HUES64 (cell line): ENCODE data around the gene NHLRC1.
"Not testable (repeated sequence)": the region's sequence is repeated elsewhere in the genome, so short reads cannot be mapped to it uniquely, and the experiment has no call there.

ENCODE experiments used
- H3K27ac ChIP-seq: 2 replicates; pipeline ENCODE4 v1.7.0; 2013; ENCODE audit warnings: low read depth, low read length, inconsistent platforms
- H3K27me3 ChIP-seq: 2 replicates; pipeline ENCODE4 v1.6.1; 2013; ENCODE audit warnings: mild to moderate bottlenecking, low read length; ENCODE audit not compliant: insufficient read depth
- H3K36me3 ChIP-seq: 2 replicates; pipeline ENCODE4 v1.6.1; 2013; ENCODE audit warnings: mild to moderate bottlenecking, low read length; ENCODE audit not compliant: insufficient read depth
- H3K4me1 ChIP-seq: 2 replicates; pipeline ENCODE4 v1.6.1; 2013; ENCODE audit warnings: mild to moderate bottlenecking, low read length, moderate library complexity; ENCODE audit not compliant: insufficient read depth
- H3K4me3 ChIP-seq: 2 replicates; pipeline ENCODE4 v1.5.1; 2013; ENCODE audit warnings: mild to moderate bottlenecking, low read length, moderate library complexity
- H3K9ac ChIP-seq: 2 replicates; pipeline ENCODE4 v1.6.1; 2013; ENCODE audit warnings: mild to moderate bottlenecking, low read depth, low read length
- H3K9me3 ChIP-seq: 2 replicates; pipeline ENCODE4 v1.6.1; 2013; ENCODE audit warnings: low read depth, low read length; ENCODE audit not compliant: insufficient read depth
- WGBS: fragments of 150-250, 120-280 bp; methylation state at CpG from one replicate; pipeline ENCODE4 v1.1.7; 2013; ENCODE audit warnings: missing lambda C conversion rate; 5-methylcytosine and 5-hydroxymethylcytosine counted together

NHLRC1 gene

GRCh38 chr6:18154507-18155149, 32.2 kb upstream of the NHLRC1 start, which contains the start of gene TPMT:
Gene TPMT, minus strand, starts transcription at chr6:18155077. Its CDS starts 5,950 bp downstream, at chr6:18149127.
- peak within 1 kb of the TSS; percentile 50; the same call in 1 of the 2 replicates for H3K27ac ChIP-seq
- H3K36me3 ChIP-seq, result peaks cover under 1% of the 10 kb centered on the region; the same call in 1 of the 2 replicates
- H3K9me3 ChIP-seq, result no peaks in the 10 kb centered on the region
- WGBS, result under 1% methylated on average over 34 of the region's 34 CpGs
- H3K4me1 ChIP-seq, result peaks cover 16% of the 10 kb centered on the region
- no peaks in the 10 kb centered on the region for H3K27me3 ChIP-seq
- H3K9ac ChIP-seq, result peak within 1 kb of the TSS; percentile 78
- peak within 1 kb of the TSS; percentile 91 for H3K4me3 ChIP-seq

DNA sequence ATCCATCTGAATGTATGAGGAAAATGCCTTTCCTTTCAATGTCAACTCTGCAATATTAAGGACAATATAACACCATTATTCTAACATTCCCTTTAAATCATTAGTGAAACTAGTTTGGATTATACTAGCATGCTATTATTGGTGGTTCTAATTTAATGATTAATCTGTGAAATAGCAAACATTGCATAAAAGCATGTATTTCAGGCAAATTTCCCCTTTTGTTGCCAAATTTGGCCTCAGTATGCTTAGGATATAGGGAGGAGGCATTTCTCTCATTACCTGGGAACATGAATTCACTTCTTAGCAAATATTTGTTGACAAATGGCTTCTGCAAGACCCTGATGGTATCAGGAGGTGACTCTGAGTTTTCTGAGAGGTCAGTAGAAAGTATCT, 30.8 kb upstream of the NHLRC1 start:
- Histone ChIP-seq H3K4me3 (no peak overlapping the region; the same call in 1 of the 2 replicates), H3K9ac (no peak overlapping the region), H3K27ac (no peak overlapping the region), H3K27me3 (no peaks in the 10 kb centered on the region), H3K36me3 (peaks cover 5% of the 10 kb centered on the region), H3K4me1 (peaks cover 16% of the 10 kb centered on the region), H3K9me3 (no peaks in the 10 kb centered on the region)

- peaks cover 16% of the 10 kb centered on the region for H3K4me1 ChIP-seq
- H3K9me3 ChIP-seq, result no peaks in the 10 kb centered on the region
- H3K27me3 ChIP-seq, result no peaks in the 10 kb centered on the region
- 100% methylated on average over 3 of the region's 3 CpGs for WGBS
- H3K36me3 ChIP-seq, result peaks cover 20% of the 10 kb centered on the region
- no peak overlapping the region for H3K4me3 ChIP-seq
- no peak overlapping the region for H3K9ac ChIP-seq
- H3K27ac ChIP-seq, result no peak overlapping the region
Measured at GRCh38 chr6:18151801-18152200, 29.3 kb upstream of the NHLRC1 start.

GRCh38 chr6:18151391-18151790, 28.9 kb upstream of the NHLRC1 start:
- not testable (repeated sequence) for H3K27me3 ChIP-seq, H3K9me3 ChIP-seq, H3K9ac ChIP-seq, H3K27ac ChIP-seq, H3K4me3 ChIP-seq
- Histone ChIP-seq H3K4me1 (peaks cover 16% of the 10 kb centered on the region), H3K36me3 (peaks cover 20% of the 10 kb centered on the region)
- WGBS, result 92% methylated on average over 3 of the region's 3 CpGs

DNA sequence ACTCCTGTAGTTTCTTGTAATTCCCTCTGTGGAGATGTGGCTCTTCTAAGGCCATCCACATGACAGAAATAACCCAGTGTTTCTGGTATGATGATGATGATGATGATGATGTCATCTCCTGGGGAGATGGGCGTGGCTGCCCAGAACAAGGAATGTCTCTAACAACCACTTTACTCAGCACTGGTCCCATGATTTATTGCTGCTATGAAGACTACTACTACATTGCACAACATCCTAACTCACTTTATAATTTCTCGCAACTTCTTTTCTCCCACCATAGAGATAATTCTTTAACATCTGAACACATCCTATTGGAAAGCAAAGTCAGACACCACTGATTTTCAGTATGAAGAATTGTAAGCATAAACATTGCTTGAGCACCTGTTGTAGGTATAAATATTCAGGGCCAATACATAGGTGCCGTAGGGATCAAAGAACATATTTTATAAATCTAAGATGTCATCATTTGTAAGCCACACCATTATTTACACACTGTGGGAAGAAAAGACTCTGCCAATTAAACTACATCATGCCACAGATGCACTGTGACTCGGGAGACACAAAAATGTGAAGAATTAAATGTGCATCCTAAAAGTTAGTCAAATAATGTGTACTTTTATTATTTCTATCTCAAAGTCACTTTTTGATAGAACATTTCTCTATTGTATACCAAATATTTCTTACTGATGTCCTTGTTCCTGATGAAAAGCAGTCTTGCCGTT, 26.0 kb upstream of the NHLRC1 start:
- H3K9me3 ChIP-seq, result no peaks in the 10 kb centered on the region
- no peak overlapping the region for H3K4me3 ChIP-seq
- WGBS, result 96% methylated on average over 3 of the region's 5 CpGs
- H3K4me1 ChIP-seq, result peaks cover 6% of the 10 kb centered on the region
- H3K36me3 ChIP-seq, result peaks cover 28% of the 10 kb centered on the region
- no peak overlapping the region for H3K9ac ChIP-seq
- no peak overlapping the region for H3K27ac ChIP-seq
- no peaks in the 10 kb centered on the region for H3K27me3 ChIP-seq

DNA sequence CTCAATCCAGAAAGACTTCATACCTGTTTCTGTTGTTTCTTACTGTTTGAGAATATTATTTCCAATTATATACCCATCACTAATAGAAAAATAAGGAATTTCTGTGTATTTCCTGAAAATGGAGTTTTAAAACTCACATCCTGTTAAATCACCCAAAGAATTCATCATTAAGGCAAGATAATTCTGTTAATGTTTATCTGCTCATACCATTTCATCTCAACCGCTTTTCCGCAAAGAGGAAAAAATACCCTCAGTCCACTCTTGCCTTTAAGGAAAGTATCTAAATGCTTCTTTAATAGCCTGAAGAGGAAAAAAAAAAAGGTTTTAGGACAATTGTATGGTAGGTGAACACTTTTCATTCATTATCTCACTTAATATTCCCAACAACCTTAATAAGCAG, 25.1 kb upstream of the NHLRC1 start:
- 100% methylated on average over 2 of the region's 2 CpGs for WGBS
- H3K4me3 ChIP-seq, result no peak overlapping the region

DNA sequence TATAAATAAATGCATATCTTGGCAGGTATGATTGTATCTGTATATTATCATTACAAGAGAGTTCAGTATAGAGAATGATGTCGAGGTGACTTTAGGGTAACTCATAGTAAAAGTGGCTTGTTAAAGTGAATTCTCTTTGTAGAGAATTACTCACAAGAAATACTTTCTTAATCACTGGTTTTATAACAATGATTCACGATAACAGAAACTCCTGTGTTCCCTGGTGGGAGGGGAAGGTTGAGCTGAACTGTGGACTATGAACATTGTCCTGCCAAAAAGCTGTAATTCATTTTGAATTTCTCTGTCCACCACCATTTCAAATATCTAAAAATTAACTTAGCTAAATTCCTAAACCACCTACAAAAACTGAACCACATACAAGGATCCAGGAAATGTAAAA, 24.7 kb upstream of the NHLRC1 start:
- Histone ChIP-seq H3K36me3 (peaks cover 41% of the 10 kb centered on the region), H3K4me1 (no peaks in the 10 kb centered on the region), H3K9me3 (no peaks in the 10 kb centered on the region), H3K9ac (no peak overlapping the region), H3K4me3 (no peak overlapping the region), H3K27me3 (no peaks in the 10 kb centered on the region), H3K27ac (no peak overlapping the region)
- WGBS, result 83% methylated on average over 1 of the region's 2 CpGs

More for the DNA sequence above, 25.1 kb upstream of the NHLRC1 start:
- Histone ChIP-seq H3K27ac (no peak overlapping the region), H3K9me3 (no peaks in the 10 kb centered on the region), H3K9ac (no peak overlapping the region), H3K4me1 (no peaks in the 10 kb centered on the region), H3K27me3 (no peaks in the 10 kb centered on the region), H3K36me3 (peaks cover 37% of the 10 kb centered on the region)

DNA sequence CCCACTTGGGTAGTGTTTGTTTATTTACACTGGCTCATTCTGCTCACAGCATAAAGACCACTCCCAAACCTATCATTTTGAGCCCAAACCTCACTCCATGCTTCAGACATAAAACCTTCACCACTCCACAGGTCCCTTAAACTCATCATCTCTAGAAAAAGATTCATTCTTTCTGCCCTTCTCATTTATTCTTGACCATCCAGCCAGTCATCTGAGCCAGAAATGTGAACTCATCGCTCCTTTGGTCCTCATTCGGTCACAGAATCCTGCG, 20.0 kb upstream of the NHLRC1 start:
- Histone ChIP-seq H3K4me3 (no peak overlapping the region), H3K4me1 (no peaks in the 10 kb centered on the region), H3K36me3 (peaks cover 43% of the 10 kb centered on the region), H3K9ac (no peak overlapping the region), H3K27me3 (no peaks in the 10 kb centered on the region), H3K9me3 (no peaks in the 10 kb centered on the region), H3K27ac (no peak overlapping the region)
- WGBS, result 92% methylated on average over 3 of the region's 3 CpGs

DNA sequence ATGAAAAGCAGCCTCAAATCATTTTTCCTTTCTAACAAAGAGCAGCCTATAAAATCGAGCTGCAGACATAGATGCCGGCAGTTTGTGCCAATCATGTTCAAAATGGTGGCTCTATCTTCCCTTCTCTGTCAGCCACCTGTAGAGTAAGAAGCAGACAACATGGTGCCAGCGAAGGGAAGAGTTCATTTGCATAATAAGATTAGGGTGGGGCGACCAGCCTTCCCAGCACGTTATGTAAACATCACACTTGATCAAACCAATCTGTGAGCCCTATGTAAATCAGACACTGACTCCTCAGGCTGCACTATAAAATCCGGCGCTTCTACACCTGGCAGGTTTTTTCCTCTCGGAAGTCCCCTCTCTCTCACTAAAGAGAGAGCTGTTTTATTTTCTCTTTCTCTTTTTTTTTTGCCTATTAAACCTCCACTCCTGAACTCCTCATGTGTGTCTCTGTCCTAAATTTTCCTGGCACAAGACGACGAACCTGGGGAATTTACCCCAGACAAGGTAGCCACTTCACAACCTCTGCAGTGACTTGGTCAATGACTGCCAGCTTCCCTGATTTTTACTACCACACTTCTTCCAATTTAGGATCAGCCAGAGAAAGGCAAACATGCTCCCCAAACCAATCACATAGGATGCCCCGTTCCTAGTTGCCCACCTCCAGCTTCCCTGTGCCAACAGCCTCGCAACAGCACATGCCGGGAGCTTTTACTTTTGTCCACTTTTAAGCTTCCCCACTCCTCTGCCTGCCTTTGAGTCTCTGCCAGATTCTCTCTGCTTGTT, 19.5 kb upstream of the NHLRC1 start:
- Histone ChIP-seq H3K27ac (no peak overlapping the region), H3K27me3 (no peaks in the 10 kb centered on the region), H3K9ac (no peak overlapping the region), H3K9me3 (no peaks in the 10 kb centered on the region), H3K4me1 (no peaks in the 10 kb centered on the region), H3K4me3 (no peak overlapping the region), H3K36me3 (peaks cover 37% of the 10 kb centered on the region)
- 81% methylated on average over 12 of the region's 13 CpGs for WGBS

GRCh38 chr6:18139935-18140621, 17.6 kb upstream of the NHLRC1 start:
- H3K27ac ChIP-seq, result no peak overlapping the region
- no peak overlapping the region for H3K9ac ChIP-seq
- H3K4me1 ChIP-seq, result no peaks in the 10 kb centered on the region
- WGBS, result 94% methylated on average over 6 of the region's 6 CpGs
- no peaks in the 10 kb centered on the region for H3K27me3 ChIP-seq
- H3K9me3 ChIP-seq, result no peaks in the 10 kb centered on the region
- H3K36me3 ChIP-seq, result peaks cover 32% of the 10 kb centered on the region
- H3K4me3 ChIP-seq, result no peak overlapping the region

- no peaks in the 10 kb centered on the region for H3K27me3 ChIP-seq
- peaks cover 30% of the 10 kb centered on the region for H3K36me3 ChIP-seq
- no peaks in the 10 kb centered on the region for H3K9me3 ChIP-seq
- H3K4me1 ChIP-seq, result no peaks in the 10 kb centered on the region
- no peak overlapping the region for H3K9ac ChIP-seq
- 93% methylated on average over 4 of the region's 5 CpGs for WGBS
- no peak overlapping the region for H3K27ac ChIP-seq
- H3K4me3 ChIP-seq, result no peak overlapping the region
Measured at GRCh38 chr6:18138906-18139305, 16.4 kb upstream of the NHLRC1 start.
